ENCODE data around the gene SUPT7L.

SUPT7L gene

DNA sequence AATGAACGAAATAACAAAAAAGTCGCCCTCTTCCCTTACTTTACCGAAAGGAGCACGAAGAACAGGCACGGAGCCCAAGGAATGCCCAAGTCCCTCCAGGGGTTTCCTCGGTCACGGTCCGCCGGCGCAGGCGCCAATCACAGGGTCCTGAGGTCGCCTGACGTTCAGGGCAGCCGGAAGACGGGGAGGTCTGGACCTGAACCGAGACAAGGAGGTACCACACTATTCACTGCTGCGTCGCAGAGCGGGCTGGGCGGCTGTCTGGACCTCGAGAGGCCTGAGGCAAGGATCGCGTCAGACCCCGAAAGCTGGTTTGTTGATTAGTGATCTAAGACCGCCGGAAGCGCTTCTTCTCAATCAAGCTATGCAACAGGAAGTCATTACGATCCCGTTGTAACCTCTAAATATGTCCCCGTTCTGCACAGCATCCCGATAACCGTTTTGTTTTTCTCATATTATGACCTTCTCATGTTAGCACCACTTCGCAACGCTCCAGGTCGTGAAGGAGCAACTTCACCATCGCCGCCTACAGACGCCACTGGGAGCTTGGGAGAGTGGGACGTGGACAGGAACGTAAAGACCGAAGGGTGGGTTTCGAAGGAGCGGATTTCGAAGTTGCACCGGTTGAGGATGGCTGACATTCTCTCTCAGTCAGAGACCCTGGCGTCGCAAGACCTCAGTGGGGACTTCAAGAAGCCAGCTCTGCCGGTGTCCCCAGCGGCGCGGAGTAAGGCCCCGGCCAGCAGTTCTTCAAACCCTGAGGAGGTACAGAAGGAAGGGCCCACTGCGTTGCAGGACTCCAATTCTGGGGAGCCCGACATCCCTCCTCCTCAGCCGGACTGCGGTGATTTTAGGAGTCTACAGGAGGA is at the start of gene SUPT7L, which contains the start of gene SLC4A1AP:
Gene SUPT7L, minus strand, starts transcription at position 330 of the 869 bp plus-strand sequence. CDS start 1,422 bp downstream, outside the sequence.
Gene SLC4A1AP, plus strand, starts transcription at position 605 of the 869 bp plus-strand sequence. Its CDS starts 26 bp downstream, at position 631.
- DNase-seq (ENCODE audit: low spot score), result peak; percentile 90

GRCh38 chr2:27713201-27713600 is 49.8 kb upstream of the SUPT7L start:
- DNase-seq (ENCODE audit: low spot score), result no peak

GRCh38 chr2:27712522-27712921 is 49.1 kb upstream of the SUPT7L start:
- no peak for DNase-seq (ENCODE audit: low spot score)

GRCh38 chr2:27711804-27712203 is 48.4 kb upstream of the SUPT7L start:
- DNase-seq (ENCODE audit: low spot score), result no peak

DNA sequence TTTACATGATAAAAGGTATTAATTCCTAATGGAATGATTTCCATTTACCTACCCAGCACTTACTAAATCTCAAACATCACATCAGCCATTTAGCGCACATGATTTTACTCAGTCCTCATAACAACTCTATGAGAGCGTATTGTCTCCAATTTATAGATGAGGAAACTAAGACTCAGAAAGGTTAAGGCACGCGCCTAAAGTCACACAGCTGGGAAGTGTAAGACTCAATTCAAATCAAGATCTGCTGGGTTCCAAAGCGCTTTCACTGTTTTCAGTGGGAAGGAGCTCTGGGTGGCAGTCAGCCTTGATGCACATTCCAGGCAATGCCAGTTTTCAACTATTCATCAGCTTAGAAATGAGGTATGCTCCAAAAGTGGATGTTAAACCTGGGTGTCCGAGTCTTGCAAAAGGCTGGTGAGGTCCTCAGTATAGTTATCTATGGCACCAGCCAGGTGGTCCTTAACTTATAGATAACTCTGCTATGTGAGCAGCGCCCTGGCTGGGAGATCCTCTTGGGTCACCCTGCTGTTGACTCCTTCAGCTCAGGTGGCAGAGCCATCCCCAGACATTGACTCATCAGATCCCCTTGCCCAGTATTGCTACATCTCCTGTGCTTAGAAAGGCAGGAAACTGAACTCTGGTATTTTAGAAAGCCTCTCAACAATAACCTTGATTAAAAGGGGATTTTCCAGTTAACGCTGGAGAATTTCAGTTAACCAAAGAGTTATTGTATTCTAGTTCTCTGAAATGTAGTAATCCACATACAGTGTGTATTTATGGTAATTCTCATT is 47.4 kb upstream of the SUPT7L start:
- no peak for DNase-seq (ENCODE audit: low spot score)

- DNase-seq (ENCODE audit: low spot score), result no peak
Measured at GRCh38 chr2:27709960-27710575, 46.7 kb upstream of the SUPT7L start.

DNA sequence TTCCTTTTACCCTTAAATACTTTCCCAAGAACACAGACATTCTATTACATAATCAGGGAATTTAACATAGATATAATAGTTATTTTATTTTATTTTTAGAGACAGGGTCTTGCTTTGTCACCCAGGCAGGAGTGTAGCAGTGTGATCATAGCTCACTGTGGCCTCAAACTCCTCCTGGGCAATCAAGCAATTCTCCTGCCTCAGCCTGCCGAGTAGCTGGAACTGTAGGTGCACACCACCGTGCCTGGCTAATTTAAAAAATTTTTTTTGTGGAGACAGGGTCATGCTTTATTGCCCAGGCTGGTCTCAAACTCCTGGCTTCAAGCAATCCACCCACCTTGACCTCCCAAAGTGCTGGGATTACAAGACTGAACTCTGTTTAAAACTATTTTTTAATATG is 45.9 kb upstream of the SUPT7L start:
- DNase-seq (ENCODE audit: low spot score), result no peak

- no peak for DNase-seq (ENCODE audit: low spot score)
Measured at GRCh38 chr2:27708666-27709065, 45.3 kb upstream of the SUPT7L start.

- DNase-seq (ENCODE audit: low spot score), result no peak
Measured at GRCh38 chr2:27708257-27708654, 44.8 kb upstream of the SUPT7L start.

DNA sequence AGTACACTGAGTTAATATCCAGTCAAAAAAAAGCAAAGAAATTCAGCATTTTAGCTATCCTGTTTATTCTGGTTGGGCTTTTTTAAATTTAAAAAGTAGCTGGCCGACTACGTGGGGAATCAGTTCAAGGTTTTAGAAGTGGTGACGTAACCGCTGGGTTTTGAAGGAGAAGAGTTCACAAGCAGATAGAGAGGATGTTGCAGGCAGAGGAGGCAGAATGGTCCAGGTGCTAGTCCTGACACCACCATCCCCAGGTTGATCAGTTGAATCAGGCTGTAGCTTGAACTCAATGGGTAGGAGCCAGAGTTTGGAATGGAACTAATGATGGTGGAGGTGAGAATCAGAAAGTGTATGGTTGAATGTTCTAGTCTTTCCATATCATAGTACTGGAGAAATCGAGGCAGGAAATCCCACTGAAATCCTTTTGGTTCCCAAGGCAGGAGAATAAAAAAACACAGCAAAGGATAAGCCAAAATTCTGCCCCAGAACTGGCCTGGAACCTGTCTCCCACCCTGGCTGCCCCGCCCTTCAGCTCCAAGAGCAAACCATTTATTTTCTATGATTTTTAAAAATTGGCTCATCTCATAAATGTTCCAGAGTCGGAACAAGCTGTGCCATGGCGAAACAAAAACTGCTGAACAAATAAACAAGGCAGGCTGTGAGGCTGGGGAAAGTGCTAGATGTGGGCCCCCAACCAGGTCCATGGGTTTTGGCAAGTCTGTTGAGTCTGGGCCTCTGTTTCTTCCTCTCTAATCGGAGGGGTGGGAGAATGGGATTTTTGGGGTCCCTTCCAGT is 44.2 kb upstream of the SUPT7L start:
- DNase-seq (ENCODE audit: low spot score), result no peak

DNA sequence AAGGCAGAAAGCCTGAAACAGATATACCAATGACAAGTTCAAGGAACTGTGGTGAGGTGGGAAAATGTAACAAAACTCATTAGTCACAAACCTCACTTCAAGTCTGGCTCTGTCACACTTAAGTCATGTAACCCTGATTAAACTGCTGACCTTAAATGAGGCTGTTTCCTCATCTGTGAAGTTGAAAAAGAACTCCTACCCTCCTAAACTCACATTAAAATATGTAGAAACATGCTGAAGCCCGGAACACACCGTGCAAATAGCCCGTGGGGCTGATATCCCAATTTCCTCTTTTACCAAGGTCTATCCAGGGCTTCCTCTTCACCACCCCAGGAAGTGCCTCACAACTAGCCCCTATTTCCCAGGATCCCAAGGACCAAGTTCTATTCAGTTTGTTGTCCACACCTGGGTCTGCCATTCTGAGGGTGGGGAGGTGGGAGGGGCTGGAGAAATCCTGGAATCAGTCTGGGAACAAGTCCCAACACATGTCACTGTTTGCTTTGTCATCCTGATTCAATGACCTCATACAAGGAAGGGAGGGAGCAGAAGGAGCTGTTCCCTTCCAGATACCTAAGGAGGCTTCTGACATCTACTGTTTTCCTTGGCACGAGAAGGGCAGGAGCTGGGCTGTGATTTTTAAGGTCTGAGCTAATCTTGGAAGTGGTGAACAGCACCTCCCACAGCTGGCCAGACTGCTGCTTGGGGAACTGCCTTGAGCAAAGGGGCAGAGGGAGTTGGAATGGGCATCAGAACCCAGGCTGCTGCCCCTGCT is 42.6 kb upstream of the SUPT7L start:
- no peak for DNase-seq (ENCODE audit: low spot score)

- DNase-seq (ENCODE audit: low spot score), result no peak
Measured at GRCh38 chr2:27704342-27704876, 41.0 kb upstream of the SUPT7L start.

DNA sequence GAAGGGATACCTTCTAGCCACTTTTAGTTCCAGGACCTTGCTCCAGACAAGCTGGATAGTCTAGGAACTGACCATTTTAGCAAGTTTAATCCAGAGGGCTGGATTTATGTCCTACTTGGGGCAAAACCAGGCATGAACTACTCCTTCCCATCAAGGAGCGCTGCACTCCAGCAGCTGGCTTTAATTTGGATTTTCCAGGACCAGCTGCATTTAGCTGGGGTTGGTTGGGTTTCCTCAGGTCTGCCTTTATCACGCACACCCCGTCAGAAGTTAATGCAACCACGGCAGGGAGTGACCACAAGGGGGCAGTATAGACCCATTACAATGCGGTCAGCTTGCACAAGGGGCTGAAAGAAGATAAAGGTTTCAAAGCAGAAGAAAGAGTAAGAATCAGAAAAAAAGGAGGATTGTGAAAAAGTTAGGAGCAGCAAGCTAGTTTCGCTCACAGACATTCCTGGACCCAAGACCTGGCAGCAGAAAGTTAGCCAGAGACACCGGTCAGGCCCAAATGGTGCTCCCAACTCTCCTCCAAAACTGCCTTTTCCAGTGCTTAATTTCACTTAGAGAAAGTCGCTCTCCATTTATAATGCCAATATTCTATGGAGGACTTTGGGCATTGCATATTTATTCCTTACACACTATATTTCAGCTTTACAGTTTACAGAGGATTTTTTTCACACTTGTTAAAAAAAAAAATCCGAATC is 40.4 kb upstream of the SUPT7L start:
- peak; percentile 87 for DNase-seq (ENCODE audit: low spot score)

DNA sequence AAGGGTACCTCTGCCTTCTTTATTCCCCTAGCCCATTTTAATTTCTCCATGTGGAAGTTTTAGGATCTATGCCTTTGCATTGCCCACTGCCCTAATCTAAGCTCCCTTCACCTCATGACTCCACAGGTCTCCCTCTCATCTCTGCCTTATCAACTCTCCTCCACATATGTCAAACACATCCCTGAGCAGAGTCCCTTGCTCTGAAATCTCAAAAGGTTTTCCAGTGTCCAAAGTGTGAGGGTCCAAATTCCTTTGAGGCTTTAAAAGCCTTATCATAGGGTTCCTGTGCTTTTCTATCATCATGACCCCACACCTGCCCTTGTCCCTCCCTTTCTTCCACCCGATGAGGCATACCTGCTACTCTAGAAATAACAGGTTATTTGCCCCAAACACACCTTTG is 38.9 kb upstream of the SUPT7L start:
- DNase-seq (ENCODE audit: low spot score), result no peak

GRCh38 chr2:27701676-27702075 is 38.3 kb upstream of the SUPT7L start:
- DNase-seq (ENCODE audit: low spot score), result no peak

- DNase-seq (ENCODE audit: low spot score), result no peak
Measured at GRCh38 chr2:27697660-27698059, 34.2 kb upstream of the SUPT7L start.

GRCh38 chr2:27690052-27690451 is 26.6 kb upstream of the SUPT7L start:
- DNase-seq (ENCODE audit: low spot score), result no peak

DNA sequence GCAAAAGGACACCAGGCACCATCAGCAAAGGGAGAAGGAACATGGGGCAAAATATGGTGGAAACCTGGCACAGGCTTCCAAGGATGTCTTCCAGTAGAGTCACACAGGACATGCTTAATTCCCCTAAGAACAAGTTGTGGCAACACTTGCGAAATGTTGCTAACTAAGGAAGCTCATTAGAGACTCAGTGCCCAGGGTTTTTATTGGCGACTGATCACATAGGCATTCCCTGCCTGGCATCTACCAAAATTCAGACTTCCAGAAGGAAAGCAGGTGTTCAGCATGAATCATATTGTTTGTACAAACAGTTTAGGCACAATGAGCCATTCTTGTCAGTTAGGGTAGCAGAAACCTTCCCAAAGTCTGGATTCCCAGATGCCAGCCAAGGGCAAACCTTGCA is 26.0 kb upstream of the SUPT7L start:
- DNase-seq (ENCODE audit: low spot score), result no peak

- no peak for DNase-seq (ENCODE audit: low spot score)
Measured at GRCh38 chr2:27687232-27687631, 23.8 kb upstream of the SUPT7L start.

GRCh38 chr2:27685577-27685976 is 22.2 kb upstream of the SUPT7L start:
- DNase-seq (ENCODE audit: low spot score), result no peak
